ENCODE measurements around the gene TPRA1. TPM values are rescaled to one million over a fixed set of nuclear protein-coding genes. Genes with fewer than 3 reads are reported as not detected.
"Not testable (repeated sequence)": the region's sequence is repeated elsewhere in the genome, so short reads cannot be mapped to it uniquely, and the experiment has no call there.

The TPRA1 gene
- total RNA-seq, 1 experiment from 2014 or later, result 38.1 TPM

DNA sequence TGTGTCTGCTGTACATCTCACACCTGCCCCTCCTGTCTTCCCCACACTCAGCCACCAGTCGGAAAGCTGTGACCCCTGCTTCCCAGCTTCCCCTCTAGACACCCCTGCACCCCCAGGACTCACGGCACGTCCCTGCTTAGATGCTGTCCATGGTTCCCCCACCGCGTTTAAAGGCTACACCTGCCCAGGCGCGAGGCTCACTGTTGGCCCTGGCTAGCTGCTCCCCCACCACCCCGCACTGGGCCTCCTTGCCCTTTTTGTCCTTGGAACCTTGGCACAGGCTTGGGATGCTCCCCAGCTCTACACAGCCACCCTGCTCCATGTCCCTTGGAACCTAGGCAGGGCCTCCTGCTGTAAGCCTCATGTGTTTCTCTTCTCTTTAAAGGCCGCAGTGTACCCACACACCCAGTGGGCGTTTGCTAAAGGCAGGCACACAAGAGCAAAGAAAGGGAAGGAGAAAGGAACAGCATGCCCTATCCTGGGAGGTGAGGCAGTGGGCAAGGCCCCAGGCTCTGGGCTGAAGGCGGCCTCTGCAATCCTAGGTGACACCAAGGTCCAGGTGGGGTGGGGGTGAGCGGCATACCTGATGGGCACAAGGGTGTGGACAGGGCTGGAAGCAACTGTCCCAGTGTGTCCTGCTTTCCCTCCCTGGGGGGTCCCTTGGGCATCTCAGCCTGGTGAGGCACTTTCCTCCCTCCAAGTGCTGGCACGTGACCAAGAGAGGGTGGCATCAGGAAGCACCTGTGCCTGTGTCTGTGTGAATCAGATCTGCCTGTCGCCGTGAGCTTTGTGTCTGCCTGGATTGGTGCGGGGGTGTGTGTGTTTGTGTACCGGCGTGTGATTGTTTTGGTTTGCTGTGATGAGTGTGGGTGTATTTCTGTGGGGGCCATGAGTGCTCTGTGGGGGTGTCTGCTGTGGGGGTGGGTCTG lies 54.4 kb downstream of the TPRA1 start:
- peak; percentile 45 for DNase-seq
- Histone ChIP-seq H3K4me3 (ENCODE audit: insufficient read depth, low read depth, low read length) (no peak overlapping the region), H3K36me3 (replicated peaks; ENCODE audit: control insufficient read depth, insufficient read depth, low read length) (no peaks in the 10 kb centered on the region), H3K27me3 (ENCODE audit: control insufficient read depth, insufficient read depth, low read length) (no peaks in the 10 kb centered on the region)

DNA sequence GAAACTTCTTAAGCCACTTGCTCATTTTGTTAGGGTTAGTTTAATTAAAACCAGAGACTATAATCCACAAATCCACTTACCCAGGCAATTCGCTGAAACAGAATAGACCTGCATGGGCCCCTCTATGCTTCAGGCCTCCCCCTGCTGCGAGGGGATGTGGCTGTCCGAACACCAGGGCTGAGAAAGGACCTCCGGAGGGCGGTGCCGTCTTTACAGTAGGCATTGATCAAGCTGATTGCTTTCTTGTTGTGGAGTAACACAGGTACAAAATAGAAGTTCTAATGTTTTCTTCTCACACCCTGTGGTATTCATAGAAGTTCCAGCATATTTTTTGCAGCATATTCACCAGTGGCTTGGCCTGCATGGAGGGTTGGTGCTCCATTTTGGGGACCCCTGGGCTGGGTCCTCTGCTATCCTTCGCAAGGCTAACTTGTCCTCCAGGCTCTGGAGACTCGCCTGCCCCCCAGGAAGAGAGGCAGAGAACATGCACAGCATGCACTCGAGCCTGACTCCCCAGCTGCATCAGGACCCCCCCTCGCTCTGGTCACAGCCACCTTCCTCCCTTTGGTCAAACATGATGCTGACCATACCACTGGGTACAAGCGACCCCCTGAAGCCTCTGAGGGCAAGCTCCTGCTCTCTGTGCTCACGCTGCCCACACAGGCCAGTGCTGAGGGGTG lies 55.3 kb downstream of the TPRA1 start:
- H3K27me3 ChIP-seq (ENCODE audit: control insufficient read depth, insufficient read depth, low read length), result no peaks in the 10 kb centered on the region
- DNase-seq, result peak; percentile 49

DNA sequence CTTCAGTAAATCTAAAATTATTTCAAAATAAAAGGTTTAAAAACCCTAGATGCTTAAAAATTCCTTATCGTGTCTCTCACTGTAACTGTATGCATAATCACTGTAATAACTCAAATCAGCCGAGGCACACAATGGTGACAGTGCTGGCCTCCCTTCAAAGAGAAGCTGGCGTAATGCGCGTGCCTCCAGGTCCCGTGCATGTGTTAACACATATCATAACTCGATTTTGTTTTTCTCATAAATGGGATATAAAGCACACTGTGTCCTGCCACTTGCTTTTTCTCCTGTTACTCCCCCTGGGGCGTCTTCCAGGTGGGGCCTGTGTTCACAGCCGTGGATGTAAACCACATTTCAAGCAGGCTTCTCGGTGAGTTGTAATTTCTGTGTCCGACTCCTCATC lies 56.0 kb downstream of the TPRA1 start:
- DNase-seq, result no peak
- H3K36me3 ChIP-seq (replicated peaks; ENCODE audit: control insufficient read depth, insufficient read depth, low read length), result no peaks in the 10 kb centered on the region
- no peaks in the 10 kb centered on the region for H3K27me3 ChIP-seq (ENCODE audit: control insufficient read depth, insufficient read depth, low read length)
- no peak overlapping the region for H3K4me3 ChIP-seq (ENCODE audit: insufficient read depth, low read depth, low read length)

More for the DNA sequence above, 55.3 kb downstream of the TPRA1 start:
- no peak overlapping the region for H3K4me3 ChIP-seq (ENCODE audit: insufficient read depth, low read depth, low read length)
- no peaks in the 10 kb centered on the region for H3K36me3 ChIP-seq (replicated peaks; ENCODE audit: control insufficient read depth, insufficient read depth, low read length)

DNA sequence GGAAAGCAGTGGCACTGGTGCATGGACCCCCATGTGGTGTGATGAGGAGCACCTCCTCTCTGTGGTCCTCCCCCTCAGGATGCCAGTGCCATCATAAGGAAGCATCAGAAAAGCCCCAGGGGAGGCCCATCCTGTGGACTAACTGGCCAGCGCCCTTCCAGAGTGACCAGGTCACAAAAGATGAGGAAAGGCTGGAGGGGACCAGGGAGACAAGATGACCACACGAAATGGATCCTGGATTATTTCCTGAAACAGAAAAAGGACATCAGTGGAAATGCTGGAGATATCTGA lies 56.4 kb downstream of the TPRA1 start:
- H3K36me3 ChIP-seq (replicated peaks; ENCODE audit: control insufficient read depth, insufficient read depth, low read length), result no peaks in the 10 kb centered on the region
- H3K27me3 ChIP-seq (ENCODE audit: control insufficient read depth, insufficient read depth, low read length), result no peaks in the 10 kb centered on the region
- no peak for DNase-seq
- H3K4me3 ChIP-seq (ENCODE audit: insufficient read depth, low read depth, low read length), result no peak overlapping the region

DNA sequence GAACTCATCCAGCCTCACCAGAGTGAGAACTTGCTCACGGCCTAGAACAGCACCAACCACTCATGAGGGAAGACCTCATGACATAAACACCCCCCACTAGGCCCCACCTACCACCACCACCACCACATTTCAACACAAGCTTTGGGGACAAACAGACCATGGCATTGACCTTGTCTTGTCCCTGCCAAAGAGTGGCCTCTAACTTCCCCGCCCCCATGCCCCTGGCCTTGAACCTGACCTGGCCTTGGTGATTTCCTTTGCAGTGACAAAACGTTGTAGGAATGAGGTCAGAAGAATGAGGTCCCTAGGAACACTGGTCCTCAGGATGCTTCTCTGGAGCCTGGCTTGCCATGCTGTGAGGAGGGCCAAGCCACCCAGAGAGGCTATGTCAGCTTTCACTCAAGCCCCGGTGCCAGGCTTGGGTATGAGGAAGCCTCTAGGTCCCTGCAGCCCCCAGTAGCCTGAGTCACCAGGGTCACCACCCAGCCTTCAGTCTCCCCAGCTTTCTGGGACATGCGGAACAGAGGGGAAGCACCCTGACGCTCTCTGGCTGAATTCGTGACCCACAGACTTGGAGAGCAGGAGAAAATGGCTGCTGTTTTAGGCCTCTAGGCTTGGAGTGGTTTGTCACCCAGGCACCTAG lies 57.9 kb downstream of the TPRA1 start:
- no peak overlapping the region for H3K4me3 ChIP-seq (ENCODE audit: insufficient read depth, low read depth, low read length)
- no peaks in the 10 kb centered on the region for H3K27me3 ChIP-seq (ENCODE audit: control insufficient read depth, insufficient read depth, low read length)
- DNase-seq, result no peak
- H3K36me3 ChIP-seq (replicated peaks; ENCODE audit: control insufficient read depth, insufficient read depth, low read length), result no peaks in the 10 kb centered on the region

DNA sequence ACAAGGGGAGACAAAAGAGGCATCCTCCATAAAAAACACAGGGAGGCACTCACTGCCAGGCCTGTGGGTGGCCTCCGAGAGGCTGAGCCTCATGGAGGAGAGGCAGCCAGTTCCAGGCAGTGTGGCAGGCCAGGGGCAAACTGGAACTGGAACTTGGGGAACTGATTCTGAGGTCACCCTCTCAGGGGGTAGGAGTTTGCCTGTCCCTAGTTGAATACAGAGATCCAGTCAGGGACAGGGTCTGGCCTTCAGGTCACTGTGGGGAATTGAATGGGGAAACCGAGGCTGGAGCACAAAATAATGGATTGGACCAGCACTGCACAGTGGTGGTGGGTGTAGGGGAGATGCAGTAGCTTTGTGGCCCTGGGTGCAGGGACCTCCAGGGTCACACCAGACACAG lies 58.7 kb downstream of the TPRA1 start:
- no peak for DNase-seq
- no peak overlapping the region for H3K4me3 ChIP-seq (ENCODE audit: insufficient read depth, low read depth, low read length)
- no peaks in the 10 kb centered on the region for H3K36me3 ChIP-seq (replicated peaks; ENCODE audit: control insufficient read depth, insufficient read depth, low read length)
- H3K27me3 ChIP-seq (ENCODE audit: control insufficient read depth, insufficient read depth, low read length), result no peaks in the 10 kb centered on the region

DNA sequence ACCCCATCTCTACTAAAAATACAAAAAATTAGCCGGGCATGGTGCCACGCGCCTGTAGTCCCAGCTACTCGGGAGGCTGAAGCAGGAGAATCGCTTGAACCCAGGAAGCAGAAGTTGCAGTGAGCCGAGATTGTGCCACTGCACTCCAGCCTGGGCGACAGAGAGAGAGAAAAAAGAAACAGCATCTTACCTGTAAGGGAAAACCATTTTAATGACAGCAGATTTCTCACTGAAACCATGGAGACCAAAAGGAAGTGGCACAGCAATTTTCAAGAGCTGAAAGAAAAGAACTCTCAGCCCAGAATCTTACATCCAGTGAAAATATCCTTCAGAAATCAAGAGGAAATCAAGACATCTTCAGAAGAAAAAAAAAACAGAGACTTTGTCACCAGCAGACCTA lies 59.7 kb downstream of the TPRA1 start:
- not testable (repeated sequence) for H3K4me3 ChIP-seq (ENCODE audit: insufficient read depth, low read depth, low read length); DNase-seq; H3K27me3 ChIP-seq (ENCODE audit: control insufficient read depth, insufficient read depth, low read length); H3K36me3 ChIP-seq (replicated peaks; ENCODE audit: control insufficient read depth, insufficient read depth, low read length)

DNA sequence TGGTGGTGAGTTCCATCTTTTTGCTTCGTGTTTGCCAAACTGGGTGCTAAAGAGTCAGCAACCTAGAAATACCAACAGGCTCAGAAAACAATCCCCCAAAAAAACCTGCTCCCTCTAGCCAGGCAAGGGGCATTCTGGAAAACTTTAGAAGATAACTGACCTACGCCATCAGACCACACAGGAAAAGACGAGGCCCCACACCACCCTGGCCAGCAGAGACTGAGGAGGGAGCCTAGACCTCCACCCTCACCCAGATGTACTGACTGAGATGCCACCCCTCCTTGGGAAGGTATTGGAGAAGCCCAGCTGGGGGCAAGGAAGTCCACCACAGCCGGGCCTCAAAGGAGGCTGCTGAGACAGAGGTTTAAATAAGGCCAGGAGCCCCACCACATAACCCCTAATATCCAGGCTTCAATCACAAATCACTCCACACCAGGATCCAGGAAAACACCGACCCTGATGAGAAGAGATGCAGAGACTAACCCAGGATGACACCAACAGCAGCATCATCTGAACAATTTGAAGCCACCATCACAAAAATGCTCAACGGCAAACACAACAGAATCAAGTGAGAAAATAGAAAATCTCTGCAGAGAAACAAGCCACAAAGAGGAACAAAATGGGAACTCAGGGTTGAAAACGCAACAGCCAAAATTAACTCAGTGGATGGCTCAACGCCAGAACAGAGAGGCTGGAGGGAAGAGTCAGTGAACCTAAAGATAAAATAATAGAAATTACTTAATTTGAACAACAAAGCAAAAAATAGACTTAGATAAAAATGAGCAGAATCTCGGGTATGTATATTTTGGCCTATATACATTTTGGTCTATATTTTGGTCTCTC lies 61.0 kb downstream of the TPRA1 start:
- Histone ChIP-seq H3K27me3 (ENCODE audit: control insufficient read depth, insufficient read depth, low read length) (no peaks in the 10 kb centered on the region), H3K4me3 (ENCODE audit: insufficient read depth, low read depth, low read length) (no peak overlapping the region), H3K36me3 (replicated peaks; ENCODE audit: control insufficient read depth, insufficient read depth, low read length) (no peaks in the 10 kb centered on the region)
- no peak for DNase-seq

DNA sequence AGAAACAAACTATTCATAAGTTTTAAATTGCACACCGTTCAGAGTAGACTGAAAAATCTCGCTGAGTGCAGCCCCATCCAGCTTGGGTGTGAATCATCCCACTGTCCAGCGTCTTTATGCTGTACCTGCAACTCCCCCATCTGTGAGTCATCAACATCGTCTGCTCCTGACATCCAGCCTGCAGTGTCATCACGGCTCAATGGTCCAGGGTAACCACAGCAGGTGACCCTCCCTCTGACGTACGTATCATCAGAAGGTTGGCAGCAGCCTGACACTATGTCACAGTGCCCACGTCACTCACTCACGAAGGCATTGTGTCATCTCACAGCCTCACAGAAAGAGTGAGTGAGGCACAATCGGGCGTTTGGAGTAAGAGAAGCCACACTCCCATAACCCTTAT lies 65.2 kb downstream of the TPRA1 start:
- Histone ChIP-seq H3K27me3 (ENCODE audit: control insufficient read depth, insufficient read depth, low read length) (no peaks in the 10 kb centered on the region), H3K36me3 (replicated peaks; ENCODE audit: control insufficient read depth, insufficient read depth, low read length) (no peaks in the 10 kb centered on the region), H3K4me3 (ENCODE audit: insufficient read depth, low read depth, low read length) (no peak overlapping the region)
- no peak for DNase-seq

DNA sequence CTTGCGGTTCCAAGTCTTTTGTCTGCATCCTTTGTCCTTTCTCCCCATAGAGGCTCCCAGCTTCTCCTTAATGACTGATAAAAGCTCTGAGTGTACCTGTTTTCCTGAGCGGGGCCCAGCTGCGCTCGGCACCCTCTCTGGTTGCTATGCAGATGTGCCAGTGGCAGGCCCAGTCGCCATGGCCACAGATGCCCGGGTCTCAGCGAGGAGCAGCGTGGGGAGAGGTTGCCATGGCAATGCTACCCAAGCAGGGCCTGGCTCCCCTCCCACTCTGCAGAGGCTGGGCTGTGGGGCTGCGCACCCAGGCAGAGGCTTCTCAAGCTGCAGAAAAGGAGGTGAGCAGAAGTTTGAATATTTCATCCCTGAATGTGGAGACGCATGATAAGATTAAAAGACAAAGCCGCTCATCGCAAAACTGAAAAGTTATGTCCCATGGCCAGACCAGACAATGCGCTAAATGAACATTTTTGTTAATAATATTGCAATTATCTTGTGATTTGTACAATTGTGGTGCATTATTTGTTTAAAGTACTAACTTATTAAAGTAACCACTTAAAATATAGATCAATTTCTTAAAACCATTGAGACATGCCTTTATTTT lies 66.1 kb downstream of the TPRA1 start:
- no peak overlapping the region for H3K4me3 ChIP-seq (ENCODE audit: insufficient read depth, low read depth, low read length)
- peak; percentile 79 for DNase-seq
- H3K36me3 ChIP-seq (replicated peaks; ENCODE audit: control insufficient read depth, insufficient read depth, low read length), result no peaks in the 10 kb centered on the region
- no peaks in the 10 kb centered on the region for H3K27me3 ChIP-seq (ENCODE audit: control insufficient read depth, insufficient read depth, low read length)

Other genes with a start within 250 kb of the TPRA1 start
- gene MCM2, start 7.7 kb upstream of the TPRA1 start, total RNA-seq (2014; rRNA removed; shearing (Covaris generic)), result 196 and 207 TPM in 2 replicates
- gene PODXL2, start 38.5 kb upstream of the TPRA1 start, total RNA-seq (2014; rRNA removed; shearing (Covaris generic)), result 38.7 and 44.2 TPM in 2 replicates
- 1.5 and 4.7 TPM in 2 replicates for gene ABTB1, start 82.2 kb upstream of the TPRA1 start, total RNA-seq (2014; rRNA removed; shearing (Covaris generic))
- gene MGLL, start 231.8 kb upstream of the TPRA1 start, total RNA-seq (2014; rRNA removed; shearing (Covaris generic)), result 0.07 and 0.31 TPM in 2 replicates

Data from H7 (cell line).